WTC11 (cell line): ENCODE data around the gene MAGI2. TPM values are rescaled to one million over a fixed set of nuclear protein-coding genes. Genes with fewer than 3 reads are reported as not detected.

Source experiments
- ATAC-seq: fragments of 200-7000 bp; cut with Tn5 transposase; 2 replicates; pipeline ENCODE4 v1.10.0; 2021; ENCODE audit warnings: mild to moderate bottlenecking, moderate library complexity
- CTCF ChIA-PET: fragments of 300-600 bp; sonication (Branson Sonifier 250); formaldehyde crosslinking; loops from one replicate; lab custom pipeline; 2021; ENCODE audit warnings: antibody characterized with exemption; lab: Charles Lee
- POLR2A ChIA-PET: fragments of 350-600 bp; sonication (Branson Sonifier 250); formaldehyde crosslinking; loops from one replicate; lab custom pipeline; 2021; ENCODE audit warnings: antibody characterized with exemption; lab: Charles Lee
- DNase-seq: peaks from one replicate; pipeline ENCODE4 v3.0.0; 2021; ENCODE audit warnings: low spot score
- H3K27ac Mint-ChIP-seq: 2 replicates; pipeline ENCODE4 v1.8.0; 2021; ENCODE audit warnings: mixed read lengths
- H3K27me3 Mint-ChIP-seq: 2 replicates; pipeline ENCODE4 v1.8.0; 2021; ENCODE audit warnings: low read depth, mild to moderate bottlenecking, moderate library complexity, mixed read lengths
- H3K36me3 Mint-ChIP-seq: 2 replicates; pipeline ENCODE4 v1.8.0; 2021; ENCODE audit warnings: mixed read lengths
- H3K4me1 Mint-ChIP-seq: 2 replicates; pipeline ENCODE4 v1.8.0; 2022; ENCODE audit warnings: mixed read lengths
- H3K4me3 Mint-ChIP-seq: 2 replicates; pipeline ENCODE4 v1.8.0; 2021; ENCODE audit warnings: mild to moderate bottlenecking, moderate library complexity, mixed read lengths
- H3K9me3 Mint-ChIP-seq: 2 replicates; pipeline ENCODE4 v1.8.0; 2021; ENCODE audit warnings: mixed read lengths
- GABPB1 ChIP-seq: sonication (generic); formaldehyde crosslinking; IDR thresholded peaks from 2 replicates; pipeline ENCODE4 v1.8.1; 2023; ENCODE audit warnings: mild to moderate bottlenecking, missing genetic modification reagents
- IRF2 ChIP-seq: sonication (generic); formaldehyde crosslinking; IDR thresholded peaks from 2 replicates; pipeline ENCODE4 v1.8.0; 2022; ENCODE audit warnings: low read depth, missing genetic modification reagents, borderline replicate concordance
- NFYB ChIP-seq: sonication (generic); formaldehyde crosslinking; conservative IDR thresholded peaks from 2 replicates; pipeline ENCODE4 v1.8.0; 2022; ENCODE audit warnings: low read depth, missing genetic modification reagents
- OVOL2 ChIP-seq: fragments of 250-450 bp; sonication (Bioruptor Pico); IDR thresholded peaks from 2 replicates; pipeline ENCODE4 v1.9.0; 2021; ENCODE audit warnings: mild to moderate bottlenecking, borderline replicate concordance
- SMAD4 ChIP-seq: sonication (generic); formaldehyde crosslinking; IDR thresholded peaks from 2 replicates; pipeline ENCODE4 v1.8.0; 2022; ENCODE audit warnings: mild to moderate bottlenecking, missing genetic modification reagents
- TCF7 ChIP-seq: sonication (generic); formaldehyde crosslinking; IDR thresholded peaks from 2 replicates; pipeline ENCODE4 v1.8.0; 2022; ENCODE audit warnings: mild to moderate bottlenecking, low read depth, missing genetic modification reagents, moderate library complexity
- ZNF423 ChIP-seq: fragments of 250-450 bp; sonication (Bioruptor Pico); IDR thresholded peaks from 2 replicates; pipeline ENCODE4 v2.1.2; 2022; ENCODE audit warnings: mild to moderate bottlenecking, moderate library complexity
- total RNA-seq: library from RNA; stranded (reverse); gene quantifications from 3 replicates; pipeline ENCODE4 v1.2.3, GENCODE V29; 2021
- TF ChIP-seq, protein P1 (sequence below): sonication (generic); formaldehyde crosslinking; IDR thresholded peaks from 2 replicates; pipeline ENCODE4 v1.8.1; 2023; ENCODE audit warnings: mild to moderate bottlenecking, moderate library complexity, missing genetic modification reagents
- TF ChIP-seq, protein P2 (sequence below): sonication (generic); formaldehyde crosslinking; IDR thresholded peaks from 2 replicates; pipeline ENCODE4 v1.8.0; 2023; ENCODE audit warnings: mild to moderate bottlenecking, missing genetic modification reagents
- TF ChIP-seq, protein P3 (sequence below): sonication (generic); formaldehyde crosslinking; IDR thresholded peaks from 2 replicates; pipeline ENCODE4 v1.8.0; 2022; ENCODE audit warnings: missing genetic modification reagents
- TF ChIP-seq, protein P4 (sequence below): sonication (generic); formaldehyde crosslinking; IDR thresholded peaks from 2 replicates; pipeline ENCODE4 v1.8.0; 2022; ENCODE audit warnings: mild to moderate bottlenecking, missing genetic modification reagents
- TF ChIP-seq, protein P5 (sequence below): fragments of 250-450 bp; sonication (Bioruptor Pico); IDR thresholded peaks from 2 replicates; pipeline ENCODE4 v2.1.2; 2022; ENCODE audit warnings: mild to moderate bottlenecking, moderate library complexity
- TF ChIP-seq, protein P6 (sequence below): sonication (generic); formaldehyde crosslinking; IDR thresholded peaks from 2 replicates; pipeline ENCODE4 v1.8.1; 2023; ENCODE audit warnings: mild to moderate bottlenecking, missing genetic modification reagents, moderate library complexity
- TF ChIP-seq, protein P7 (sequence below): sonication (generic); formaldehyde crosslinking; IDR thresholded peaks from 2 replicates; pipeline ENCODE4 v1.8.1; 2022; ENCODE audit warnings: low read depth, missing genetic modification reagents, borderline replicate concordance

Gene MAGI2
- total RNA-seq, 1 experiment from 2014 or later = 26.6 TPM

DNA sequence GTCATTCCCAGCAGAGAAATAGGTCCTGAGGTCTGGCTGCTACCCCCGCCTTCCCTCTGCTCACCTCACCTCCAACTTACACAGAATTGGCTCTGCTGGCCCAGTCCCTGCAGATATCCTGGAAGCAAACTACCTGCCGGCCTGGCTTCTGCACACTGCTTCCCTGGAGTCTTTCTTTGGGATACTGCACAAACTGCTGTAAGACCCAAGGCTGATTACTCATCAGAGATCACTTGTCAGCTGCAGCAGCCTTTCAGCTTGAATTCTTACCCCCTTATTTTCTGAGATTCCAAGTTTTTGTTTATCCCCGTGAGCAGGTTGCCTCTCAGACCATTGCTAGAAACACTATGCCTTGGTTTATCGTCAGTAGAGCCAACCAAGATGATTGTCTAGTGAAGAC, 1228.5 kb downstream of the MAGI2 start (continued):
- TF ChIP-seq, protein P1, sequence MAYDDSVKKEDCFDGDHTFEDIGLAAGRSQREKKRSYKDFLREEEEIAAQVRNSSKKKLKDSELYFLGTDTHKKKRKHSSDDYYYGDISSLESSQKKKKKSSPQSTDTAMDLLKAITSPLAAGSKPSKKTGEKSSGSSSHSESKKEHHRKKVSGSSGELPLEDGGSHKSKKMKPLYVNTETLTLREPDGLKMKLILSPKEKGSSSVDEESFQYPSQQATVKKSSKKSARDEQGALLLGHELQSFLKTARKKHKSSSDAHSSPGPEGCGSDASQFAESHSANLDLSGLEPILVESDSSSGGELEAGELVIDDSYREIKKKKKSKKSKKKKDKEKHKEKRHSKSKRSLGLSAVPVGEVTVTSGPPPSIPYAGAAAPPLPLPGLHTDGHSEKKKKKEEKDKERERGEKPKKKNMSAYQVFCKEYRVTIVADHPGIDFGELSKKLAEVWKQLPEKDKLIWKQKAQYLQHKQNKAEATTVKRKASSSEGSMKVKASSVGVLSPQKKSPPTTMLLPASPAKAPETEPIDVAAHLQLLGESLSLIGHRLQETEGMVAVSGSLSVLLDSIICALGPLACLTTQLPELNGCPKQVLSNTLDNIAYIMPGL (CRISPR knock-in tag) = no peak
- no peak for TF ChIP-seq GABPB1
- TF ChIP-seq, protein P2, sequence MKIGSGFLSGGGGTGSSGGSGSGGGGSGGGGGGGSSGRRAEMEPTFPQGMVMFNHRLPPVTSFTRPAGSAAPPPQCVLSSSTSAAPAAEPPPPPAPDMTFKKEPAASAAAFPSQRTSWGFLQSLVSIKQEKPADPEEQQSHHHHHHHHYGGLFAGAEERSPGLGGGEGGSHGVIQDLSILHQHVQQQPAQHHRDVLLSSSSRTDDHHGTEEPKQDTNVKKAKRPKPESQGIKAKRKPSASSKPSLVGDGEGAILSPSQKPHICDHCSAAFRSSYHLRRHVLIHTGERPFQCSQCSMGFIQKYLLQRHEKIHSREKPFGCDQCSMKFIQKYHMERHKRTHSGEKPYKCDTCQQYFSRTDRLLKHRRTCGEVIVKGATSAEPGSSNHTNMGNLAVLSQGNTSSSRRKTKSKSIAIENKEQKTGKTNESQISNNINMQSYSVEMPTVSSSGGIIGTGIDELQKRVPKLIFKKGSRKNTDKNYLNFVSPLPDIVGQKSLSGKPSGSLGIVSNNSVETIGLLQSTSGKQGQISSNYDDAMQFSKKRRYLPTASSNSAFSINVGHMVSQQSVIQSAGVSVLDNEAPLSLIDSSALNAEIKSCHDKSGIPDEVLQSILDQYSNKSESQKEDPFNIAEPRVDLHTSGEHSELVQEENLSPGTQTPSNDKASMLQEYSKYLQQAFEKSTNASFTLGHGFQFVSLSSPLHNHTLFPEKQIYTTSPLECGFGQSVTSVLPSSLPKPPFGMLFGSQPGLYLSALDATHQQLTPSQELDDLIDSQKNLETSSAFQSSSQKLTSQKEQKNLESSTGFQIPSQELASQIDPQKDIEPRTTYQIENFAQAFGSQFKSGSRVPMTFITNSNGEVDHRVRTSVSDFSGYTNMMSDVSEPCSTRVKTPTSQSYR (CRISPR knock-in tag) = no peak
- TF ChIP-seq, protein P3, sequence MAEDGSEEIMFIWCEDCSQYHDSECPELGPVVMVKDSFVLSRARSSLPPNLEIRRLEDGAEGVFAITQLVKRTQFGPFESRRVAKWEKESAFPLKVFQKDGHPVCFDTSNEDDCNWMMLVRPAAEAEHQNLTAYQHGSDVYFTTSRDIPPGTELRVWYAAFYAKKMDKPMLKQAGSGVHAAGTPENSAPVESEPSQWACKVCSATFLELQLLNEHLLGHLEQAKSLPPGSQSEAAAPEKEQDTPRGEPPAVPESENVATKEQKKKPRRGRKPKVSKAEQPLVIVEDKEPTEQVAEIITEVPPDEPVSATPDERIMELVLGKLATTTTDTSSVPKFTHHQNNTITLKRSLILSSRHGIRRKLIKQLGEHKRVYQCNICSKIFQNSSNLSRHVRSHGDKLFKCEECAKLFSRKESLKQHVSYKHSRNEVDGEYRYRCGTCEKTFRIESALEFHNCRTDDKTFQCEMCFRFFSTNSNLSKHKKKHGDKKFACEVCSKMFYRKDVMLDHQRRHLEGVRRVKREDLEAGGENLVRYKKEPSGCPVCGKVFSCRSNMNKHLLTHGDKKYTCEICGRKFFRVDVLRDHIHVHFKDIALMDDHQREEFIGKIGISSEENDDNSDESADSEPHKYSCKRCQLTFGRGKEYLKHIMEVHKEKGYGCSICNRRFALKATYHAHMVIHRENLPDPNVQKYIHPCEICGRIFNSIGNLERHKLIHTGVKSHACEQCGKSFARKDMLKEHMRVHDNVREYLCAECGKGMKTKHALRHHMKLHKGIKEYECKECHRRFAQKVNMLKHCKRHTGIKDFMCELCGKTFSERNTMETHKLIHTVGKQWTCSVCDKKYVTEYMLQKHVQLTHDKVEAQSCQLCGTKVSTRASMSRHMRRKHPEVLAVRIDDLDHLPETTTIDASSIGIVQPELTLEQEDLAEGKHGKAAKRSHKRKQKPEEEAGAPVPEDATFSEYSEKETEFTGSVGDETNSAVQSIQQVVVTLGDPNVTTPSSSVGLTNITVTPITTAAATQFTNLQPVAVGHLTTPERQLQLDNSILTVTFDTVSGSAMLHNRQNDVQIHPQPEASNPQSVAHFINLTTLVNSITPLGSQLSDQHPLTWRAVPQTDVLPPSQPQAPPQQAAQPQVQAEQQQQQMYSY (CRISPR knock-in tag) = no peak
- TF ChIP-seq IRF2 (CRISPR knock-in tag) = no peak
- TF ChIP-seq, protein P4, sequence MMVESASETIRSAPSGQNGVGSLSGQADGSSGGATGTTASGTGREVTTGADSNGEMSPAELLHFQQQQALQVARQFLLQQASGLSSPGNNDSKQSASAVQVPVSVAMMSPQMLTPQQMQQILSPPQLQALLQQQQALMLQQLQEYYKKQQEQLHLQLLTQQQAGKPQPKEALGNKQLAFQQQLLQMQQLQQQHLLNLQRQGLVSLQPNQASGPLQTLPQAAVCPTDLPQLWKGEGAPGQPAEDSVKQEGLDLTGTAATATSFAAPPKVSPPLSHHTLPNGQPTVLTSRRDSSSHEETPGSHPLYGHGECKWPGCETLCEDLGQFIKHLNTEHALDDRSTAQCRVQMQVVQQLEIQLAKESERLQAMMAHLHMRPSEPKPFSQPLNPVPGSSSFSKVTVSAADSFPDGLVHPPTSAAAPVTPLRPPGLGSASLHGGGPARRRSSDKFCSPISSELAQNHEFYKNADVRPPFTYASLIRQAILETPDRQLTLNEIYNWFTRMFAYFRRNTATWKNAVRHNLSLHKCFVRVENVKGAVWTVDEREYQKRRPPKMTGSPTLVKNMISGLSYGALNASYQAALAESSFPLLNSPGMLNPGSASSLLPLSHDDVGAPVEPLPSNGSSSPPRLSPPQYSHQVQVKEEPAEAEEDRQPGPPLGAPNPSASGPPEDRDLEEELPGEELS (CRISPR knock-in tag) = no peak
- TF ChIP-seq SMAD4 = no peak
- TF ChIP-seq, protein P5, sequence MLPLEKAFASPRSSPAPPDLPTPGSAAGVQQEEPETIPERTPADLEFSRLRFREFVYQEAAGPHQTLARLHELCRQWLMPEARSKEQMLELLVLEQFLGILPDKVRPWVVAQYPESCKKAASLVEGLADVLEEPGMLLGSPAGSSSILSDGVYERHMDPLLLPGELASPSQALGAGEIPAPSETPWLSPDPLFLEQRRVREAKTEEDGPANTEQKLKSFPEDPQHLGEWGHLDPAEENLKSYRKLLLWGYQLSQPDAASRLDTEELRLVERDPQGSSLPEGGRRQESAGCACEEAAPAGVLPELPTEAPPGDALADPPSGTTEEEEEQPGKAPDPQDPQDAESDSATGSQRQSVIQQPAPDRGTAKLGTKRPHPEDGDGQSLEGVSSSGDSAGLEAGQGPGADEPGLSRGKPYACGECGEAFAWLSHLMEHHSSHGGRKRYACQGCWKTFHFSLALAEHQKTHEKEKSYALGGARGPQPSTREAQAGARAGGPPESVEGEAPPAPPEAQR (CRISPR knock-in tag) = no peak
- TF ChIP-seq OVOL2 (CRISPR knock-in tag) = no peak
- no peak for TF ChIP-seq NFYB (CRISPR knock-in tag)
- TF ChIP-seq, protein P6, sequence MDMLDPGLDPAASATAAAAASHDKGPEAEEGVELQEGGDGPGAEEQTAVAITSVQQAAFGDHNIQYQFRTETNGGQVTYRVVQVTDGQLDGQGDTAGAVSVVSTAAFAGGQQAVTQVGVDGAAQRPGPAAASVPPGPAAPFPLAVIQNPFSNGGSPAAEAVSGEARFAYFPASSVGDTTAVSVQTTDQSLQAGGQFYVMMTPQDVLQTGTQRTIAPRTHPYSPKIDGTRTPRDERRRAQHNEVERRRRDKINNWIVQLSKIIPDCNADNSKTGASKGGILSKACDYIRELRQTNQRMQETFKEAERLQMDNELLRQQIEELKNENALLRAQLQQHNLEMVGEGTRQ (CRISPR knock-in tag) = no peak

DNA sequence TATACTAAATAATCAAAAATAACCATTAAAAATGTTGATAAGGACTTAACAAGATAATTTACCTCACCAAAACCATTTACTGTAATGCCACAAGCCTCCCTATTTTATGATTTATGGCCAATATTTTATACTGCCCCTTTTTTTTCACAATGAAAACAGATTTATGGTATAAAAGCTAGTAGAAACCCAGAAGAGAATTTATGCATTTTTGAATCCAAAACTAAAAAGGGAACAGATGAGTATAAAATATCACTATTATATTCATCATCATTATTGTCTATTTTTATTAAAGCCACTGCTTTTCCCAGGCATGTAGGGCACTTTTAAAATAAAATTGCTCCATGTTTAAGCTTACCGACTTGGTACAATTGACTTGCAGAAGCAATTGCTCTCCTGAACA, 1229.9 kb downstream of the MAGI2 start:
- Mint-ChIP-seq H3K27ac (no peak overlapping the region), H3K4me3 (no peak overlapping the region), H3K4me1 (peaks cover 3% of the 10 kb centered on the region), H3K9me3 (peaks cover 9% of the 10 kb centered on the region; the same call in 1 of the 2 replicates), H3K27me3 (no peaks in the 10 kb centered on the region), H3K36me3 (peaks cover 3% of the 10 kb centered on the region; the same call in 1 of the 2 replicates)
- DNase-seq = no peak
- CTCF ChIA-PET = interaction anchor here (5.1 kb wide), 1 partner anchor 88 kb away, joined by 21 read pairs; no protein-coding TSS in a partner anchor
- no peak for ATAC-seq
- no peak for TF ChIP-seq ZNF423 (CRISPR knock-in tag)
- TF ChIP-seq, protein P7, sequence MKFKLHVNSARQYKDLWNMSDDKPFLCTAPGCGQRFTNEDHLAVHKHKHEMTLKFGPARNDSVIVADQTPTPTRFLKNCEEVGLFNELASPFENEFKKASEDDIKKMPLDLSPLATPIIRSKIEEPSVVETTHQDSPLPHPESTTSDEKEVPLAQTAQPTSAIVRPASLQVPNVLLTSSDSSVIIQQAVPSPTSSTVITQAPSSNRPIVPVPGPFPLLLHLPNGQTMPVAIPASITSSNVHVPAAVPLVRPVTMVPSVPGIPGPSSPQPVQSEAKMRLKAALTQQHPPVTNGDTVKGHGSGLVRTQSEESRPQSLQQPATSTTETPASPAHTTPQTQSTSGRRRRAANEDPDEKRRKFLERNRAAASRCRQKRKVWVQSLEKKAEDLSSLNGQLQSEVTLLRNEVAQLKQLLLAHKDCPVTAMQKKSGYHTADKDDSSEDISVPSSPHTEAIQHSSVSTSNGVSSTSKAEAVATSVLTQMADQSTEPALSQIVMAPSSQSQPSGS (CRISPR knock-in tag) = no peak
- TF ChIP-seq TCF7 = no peak
- TF ChIP-seq, all 79 proteins: peak for 0
- POLR2A ChIA-PET = no interaction called here
